Measurements from ENCODE around the gene B3GNT4. TPM values are rescaled to one million over a fixed set of nuclear protein-coding genes. Genes with fewer than 3 reads are reported as not detected.

B3GNT4 gene
- total and polyA plus RNA-seq, 2 of the 8 experiments (the other 6 are each of a cell fraction or from before 2014, with no cell fraction given) = 1.1 to 1.4 TPM

- Histone ChIP-seq H4K91ac (replicated peaks; ENCODE audit: insufficient read length, low read length) (no peak within 1 kb of the TSS), H3K36me3 (ENCODE audit: control insufficient read depth in 2 of 4, insufficient read depth in 4 of 4, low read length in 3 of 4) (no peaks in the 10 kb centered on the region), H3K79me1 (ENCODE audit: low read depth, low read length) (no peaks in the 10 kb centered on the region), H4K20me1 (replicated peaks in 1 of 2; ENCODE audit: control insufficient read depth in 1 of 2, insufficient read depth in 2 of 2, low read length in 2 of 2) (no peaks in the 10 kb centered on the region), H3K27ac (ENCODE audit: low read depth, low read length) (no peak within 1 kb of the TSS), H3K27me3 (replicated peaks in 1 of 4; ENCODE audit: control insufficient read depth in 3 of 4, extremely low read depth in 1 of 4, insufficient read depth in 3 of 4, low read length in 3 of 4) (peaks cover 0 to 6% (median 2%) of the 10 kb centered on the region in 4 experiments; a peak in 5 of 7 replicates), H4K5ac (ENCODE audit: insufficient read length, low read depth, low read length) (no peak within 1 kb of the TSS), H3K4me1 (replicated peaks in 1 of 4; ENCODE audit: control insufficient read depth in 3 of 4, insufficient read depth in 4 of 4, low read length in 3 of 4) (peaks cover 0 to 4% (median 2%) of the 10 kb centered on the region in 4 experiments; a peak in 3 of 7 replicates), H3K9ac (replicated peaks in 1 of 4; ENCODE audit: extremely low read depth in 1 of 4, low read depth in 3 of 4, low read length in 3 of 4) (no peak within 1 kb of the TSS), H3K56ac (replicated peaks; ENCODE audit: insufficient read length, low read depth, low read length) (no peak within 1 kb of the TSS), H3K79me2 (ENCODE audit: control insufficient read depth in 1 of 2, insufficient read depth in 2 of 2, low read length in 2 of 2) (no peaks in the 10 kb centered on the region), H3K9me3 (ENCODE audit: insufficient read depth in 2 of 2, low read depth in 1 of 2, low read length in 1 of 2) (no peaks in the 10 kb centered on the region), H3K4ac (replicated peaks; ENCODE audit: insufficient read length, low read depth, low read length) (no peak within 1 kb of the TSS), H2BK5ac (ENCODE audit: low read depth, low read length) (no peak within 1 kb of the TSS), H2AFZ (ENCODE audit: low read length) (no peak within 1 kb of the TSS), H2BK15ac (ENCODE audit: low read length) (no peak within 1 kb of the TSS), H3K4me3 (ENCODE audit: extremely low read depth in 1 of 4, insufficient read depth in 2 of 4, low read depth in 3 of 4, low read length in 4 of 4) (peak within 1 kb of the TSS; percentile 28 to 67 (median 40)), H2BK20ac (ENCODE audit: low read length) (no peak within 1 kb of the TSS), H4K8ac (ENCODE audit: extremely low read depth, insufficient read depth, low read length) (peak within 1 kb of the TSS; percentile 0; the same call in 1 of the 2 replicates), H3K14ac (ENCODE audit: insufficient read length) (no peak within 1 kb of the TSS), H3K23me2 (ENCODE audit: low read depth, low read length) (peaks cover 4% of the 10 kb centered on the region; the same call in 1 of the 2 replicates), H2BK120ac (replicated peaks; ENCODE audit: low read depth, low read length) (no peak within 1 kb of the TSS), H2BK12ac (ENCODE audit: low read depth, low read length) (no peak within 1 kb of the TSS), H3K23ac (ENCODE audit: insufficient read length) (no peak within 1 kb of the TSS), H3K4me2 (ENCODE audit: insufficient read depth in 1 of 2, low read depth in 2 of 2, low read length in 2 of 2) (peak within 1 kb of the TSS; percentile 48 to 72), H3K18ac (ENCODE audit: extremely low read depth, low read length) (no peak within 1 kb of the TSS; the same call in 1 of the 2 replicates), H2AK5ac (ENCODE audit: low read depth, low read length) (no peak within 1 kb of the TSS)
- no peak for FAIRE-seq
- 6% methylated on average over 24 of the region's 63 CpGs; no CpG with 5 or more reads in 1 of the 2 experiments for WGBS, 2 experiments (ENCODE audit: extremely low coverage in 1 of 2, insufficient coverage in 1 of 2, insufficient read length in 1 of 2, insufficient replicate concordance in 2 of 2, low coverage in 1 of 2, low lambda C conversion rate in 2 of 2, missing lambda C conversion rate in 1 of 2)
- DNase-seq (ENCODE audit: low read depth in 1 of 2, low spot score in 2 of 2) = peak in 1 of 2 experiments; percentile 86
- POLR2A ChIA-PET (ENCODE audit: partially characterized antibody) = interaction anchor here (1.1 kb wide), 1 partner anchor 109 kb away, joined by 3 read pairs; no protein-coding TSS in a partner anchor
- CTCF ChIA-PET (ENCODE audit: partially characterized antibody) = interaction anchor here (0.6 to 2.2 kb wide), 8 partner anchors 7 to 176 kb away, joined by 3 to 10 read pairs (median 3); no protein-coding TSS in a partner anchor
- no peak for TF ChIP-seq CBX8 (IDR thresholded peaks at IDR 0.05; ENCODE audit: borderline replicate concordance, low read depth, low read length)
- TF ChIP-seq CTCF (IDR thresholded peaks at IDR 0.05; ENCODE audit: control extremely low read depth in 1 of 3, insufficient read depth in 1 of 3, low read depth in 1 of 3, low read length in 3 of 3) = peak in 1 of 3 experiments; percentile 7; a peak in 1 of 4 replicates
- TF ChIP-seq BRCA1 (IDR thresholded peaks at IDR 0.05; ENCODE audit: low read depth, low read length) = no peak
- no peak for TF ChIP-seq ZNF274 (IDR thresholded peaks at IDR 0.05; ENCODE audit: borderline replicate concordance, extremely low read depth, low read length)
- TF ChIP-seq CHD1 (IDR thresholded peaks at IDR 0.05; ENCODE audit: low read depth, low read length) = no peak
- TF ChIP-seq GABPA (IDR thresholded peaks at IDR 0.05; ENCODE audit: borderline replicate concordance, insufficient read depth, low read length) = peak; percentile 68; the same call in 1 of the 2 replicates
- no peak for TF ChIP-seq JUN (IDR thresholded peaks at IDR 0.05; ENCODE audit: low read depth, low read length)
- TF ChIP-seq TEAD4 (IDR thresholded peaks at IDR 0.05; ENCODE audit: low read depth, low read length) = no peak
- TF ChIP-seq NANOG (IDR thresholded peaks at IDR 0.05; ENCODE audit: insufficient read depth, low read depth, low read length, poor library complexity, severe bottlenecking) = no peak
These were observed 20.5 kb upstream of the B3GNT4 start, which contains the start of gene LRRC43 for GRCh38 chr12:122182887-122183587. Gene LRRC43, plus strand, starts transcription at chr12:122183123. Its CDS starts 22 bp downstream, at chr12:122183145.

Data from H1 (cell line).